GM12864 (cell line): ENCODE data around the gene USP15.

ENCODE experiments used
- DNase-seq: peaks from one replicate; pipeline ENCODE4 v3.0.0-alpha.2; 2011; ENCODE audit warnings: low read depth
- H3K4me3 ChIP-seq: 2 replicates; pipeline ENCODE4 v1.5.1; 2011; ENCODE audit warnings: mild to moderate bottlenecking, low read depth, low read length, control low read depth
- TF ChIP-seq, protein P1 (sequence below): IDR thresholded peaks from 2 replicates; pipeline ENCODE4 v1.5.1; 2011; ENCODE audit warnings: low read depth, mild to moderate bottlenecking, moderate library complexity, low read length, control low read depth, inconsistent platforms; ENCODE audit errors: missing control alignments

Gene USP15

DNA sequence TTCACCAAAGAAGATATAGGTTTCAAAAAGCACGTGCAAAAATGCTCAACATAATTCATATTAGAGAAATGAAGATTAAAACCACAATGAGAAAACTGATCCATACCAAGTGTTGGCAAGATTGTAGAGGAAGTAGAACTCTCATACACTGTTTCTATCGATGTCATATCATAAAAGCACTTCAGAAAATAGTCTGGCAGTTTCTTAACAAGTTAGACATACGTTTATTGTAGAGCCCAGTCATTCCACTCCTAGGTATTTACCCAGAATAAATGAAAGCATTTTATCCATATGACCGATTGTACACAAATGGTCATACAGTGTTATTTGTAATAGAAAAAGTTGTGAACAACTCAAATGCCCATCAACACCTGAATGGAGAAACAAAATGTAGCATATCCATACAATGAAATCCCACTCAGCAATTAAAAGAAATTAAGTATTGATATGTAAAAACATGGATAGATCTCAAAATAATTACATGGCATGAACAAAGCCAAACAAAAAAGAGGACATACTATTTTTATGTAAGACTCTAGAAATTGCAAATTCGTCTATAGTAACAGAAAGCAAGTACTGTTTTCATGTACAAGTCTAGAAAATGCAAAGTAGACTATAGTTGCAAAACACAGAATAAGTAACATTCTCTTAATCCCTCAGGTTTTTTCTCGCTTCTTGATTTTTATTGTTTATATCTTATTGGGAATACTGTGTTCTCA, 41.0 kb downstream of the USP15 start:
- no peak for DNase-seq
- H3K4me3 ChIP-seq = no peak overlapping the region
- TF ChIP-seq, protein P1, sequence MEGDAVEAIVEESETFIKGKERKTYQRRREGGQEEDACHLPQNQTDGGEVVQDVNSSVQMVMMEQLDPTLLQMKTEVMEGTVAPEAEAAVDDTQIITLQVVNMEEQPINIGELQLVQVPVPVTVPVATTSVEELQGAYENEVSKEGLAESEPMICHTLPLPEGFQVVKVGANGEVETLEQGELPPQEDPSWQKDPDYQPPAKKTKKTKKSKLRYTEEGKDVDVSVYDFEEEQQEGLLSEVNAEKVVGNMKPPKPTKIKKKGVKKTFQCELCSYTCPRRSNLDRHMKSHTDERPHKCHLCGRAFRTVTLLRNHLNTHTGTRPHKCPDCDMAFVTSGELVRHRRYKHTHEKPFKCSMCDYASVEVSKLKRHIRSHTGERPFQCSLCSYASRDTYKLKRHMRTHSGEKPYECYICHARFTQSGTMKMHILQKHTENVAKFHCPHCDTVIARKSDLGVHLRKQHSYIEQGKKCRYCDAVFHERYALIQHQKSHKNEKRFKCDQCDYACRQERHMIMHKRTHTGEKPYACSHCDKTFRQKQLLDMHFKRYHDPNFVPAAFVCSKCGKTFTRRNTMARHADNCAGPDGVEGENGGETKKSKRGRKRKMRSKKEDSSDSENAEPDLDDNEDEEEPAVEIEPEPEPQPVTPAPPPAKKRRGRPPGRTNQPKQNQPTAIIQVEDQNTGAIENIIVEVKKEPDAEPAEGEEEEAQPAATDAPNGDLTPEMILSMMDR = no peak

DNA sequence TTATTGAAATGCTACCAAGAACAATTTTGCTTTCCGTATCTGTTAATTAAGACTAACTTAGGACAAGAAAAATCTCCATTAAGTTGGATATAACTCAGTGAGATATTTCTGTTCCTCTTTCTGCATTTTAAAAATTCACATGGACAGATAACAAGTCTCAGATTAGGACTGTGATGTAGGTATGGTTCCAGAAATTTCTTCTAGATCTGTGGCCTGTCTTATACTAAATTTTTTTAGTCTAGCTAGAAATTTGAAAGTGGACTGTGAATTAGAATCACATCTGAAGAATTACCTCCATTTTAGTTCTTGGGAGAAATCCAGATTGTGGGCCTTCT, 41.6 kb downstream of the USP15 start:
- no peak for DNase-seq
- no peak overlapping the region for H3K4me3 ChIP-seq
- TF ChIP-seq, protein P1 = no peak

DNA sequence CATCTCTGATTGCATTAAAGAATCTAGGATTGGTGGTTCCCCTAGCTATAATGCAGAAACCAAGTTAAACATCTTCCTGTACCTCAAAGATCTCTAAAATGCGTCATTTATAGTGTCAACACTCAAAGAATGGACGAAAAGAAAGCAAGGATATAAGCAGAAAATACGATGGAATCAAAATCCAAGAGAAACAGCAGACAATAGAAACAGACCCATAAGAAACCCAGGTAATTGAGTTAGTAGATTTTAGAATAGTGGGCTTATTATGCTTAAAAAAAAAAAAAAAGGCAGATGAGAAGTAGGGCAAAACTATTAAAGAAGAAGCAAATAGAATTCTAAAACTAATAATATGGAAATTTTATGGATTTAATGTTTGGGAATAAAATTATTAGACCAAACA, 44.4 kb downstream of the USP15 start:
- H3K4me3 ChIP-seq = no peak overlapping the region
- TF ChIP-seq, protein P1 = no peak
- DNase-seq = no peak

DNA sequence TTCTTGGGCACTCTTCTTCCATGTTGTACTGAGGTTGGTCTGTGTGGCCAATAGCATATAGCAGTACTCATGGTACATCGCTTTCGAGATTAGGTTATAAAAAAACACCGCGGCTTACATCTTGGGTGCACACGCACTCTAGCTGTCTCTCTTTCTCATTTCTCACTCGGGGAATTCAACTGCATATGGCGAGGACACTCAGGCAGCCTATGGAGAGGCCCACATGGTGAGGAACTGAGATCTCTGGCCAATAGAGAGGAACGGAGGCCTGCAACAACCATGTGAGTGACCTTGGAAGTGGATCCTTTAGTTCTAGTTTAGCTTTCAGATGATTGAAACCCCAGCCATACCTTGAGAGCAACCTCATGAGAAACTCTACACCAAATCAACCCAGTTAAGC, 45.6 kb downstream of the USP15 start:
- H3K4me3 ChIP-seq = no peak overlapping the region
- TF ChIP-seq, protein P1 = no peak
- DNase-seq = no peak

DNA sequence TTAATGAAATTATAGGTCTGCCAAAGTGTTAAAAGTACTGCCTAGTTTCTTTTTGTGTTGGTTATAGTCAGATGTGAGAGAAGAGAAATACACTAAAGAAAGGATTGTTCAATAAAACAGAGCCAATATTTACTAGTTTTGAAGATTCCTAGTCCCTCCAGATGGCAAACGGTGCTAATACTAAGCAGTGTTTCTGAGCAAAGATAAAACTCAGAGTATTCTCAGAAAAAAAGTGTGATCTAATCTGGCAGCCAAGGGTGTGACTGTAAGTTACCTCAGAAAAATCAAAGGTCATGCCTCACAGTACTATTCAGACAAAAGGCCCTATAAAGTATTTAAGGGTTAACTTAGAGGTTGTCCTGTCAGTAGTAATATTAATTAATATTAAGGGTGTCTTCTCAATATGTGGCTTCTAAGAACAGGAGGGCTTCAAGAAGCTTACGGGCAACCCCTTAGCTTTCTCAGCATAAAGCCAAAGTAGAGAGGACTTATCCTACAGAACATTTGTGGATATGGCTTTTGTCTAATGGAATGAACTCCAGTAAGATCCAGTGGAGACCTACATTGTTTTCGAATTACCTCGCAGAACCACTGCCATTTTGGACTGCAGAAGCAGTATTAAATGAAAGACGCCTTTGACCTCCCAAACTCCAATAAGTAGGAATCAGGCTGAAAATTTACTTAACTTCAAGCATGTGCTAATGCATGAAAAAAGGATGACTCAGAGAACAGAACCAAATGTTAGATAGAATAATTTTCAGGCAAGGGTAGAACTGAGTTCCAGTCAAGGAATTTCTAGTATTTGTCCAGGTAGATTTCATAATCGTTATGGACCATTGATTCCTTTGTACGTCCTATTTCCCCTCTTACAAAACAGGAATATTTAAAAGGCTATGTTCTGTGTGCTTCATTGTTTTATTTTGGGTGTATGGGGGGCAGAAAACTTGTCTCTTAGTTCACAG, 46.6 kb downstream of the USP15 start:
- TF ChIP-seq, protein P1 = no peak
- H3K4me3 ChIP-seq = no peak overlapping the region
- no peak for DNase-seq

DNA sequence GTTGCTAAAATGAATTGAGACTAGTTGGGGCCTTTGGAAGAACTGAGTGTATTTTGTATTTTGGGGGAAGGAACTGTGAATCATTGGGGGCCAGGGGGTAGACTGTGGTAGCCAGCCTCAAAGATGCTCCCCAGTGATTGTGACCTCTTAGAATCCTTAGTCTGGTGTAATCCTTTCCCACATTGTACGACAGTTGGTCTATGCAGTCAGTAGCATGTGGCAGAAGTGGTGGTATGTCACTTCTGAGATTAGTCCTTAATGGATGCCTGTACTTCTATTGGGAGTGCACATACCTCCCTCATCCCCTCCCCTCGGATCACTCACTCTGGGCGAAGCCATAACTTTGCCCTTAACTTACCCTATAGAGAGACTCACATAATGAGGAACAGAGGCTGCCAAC, 48.0 kb downstream of the USP15 start:
- TF ChIP-seq, protein P1 = no peak
- H3K4me3 ChIP-seq = no peak overlapping the region
- DNase-seq = no peak
